Effector CD8-positive, alpha-beta T cell (primary cell): ENCODE measurements around the gene NKAIN2.
"Not testable (repeated sequence)": the region's sequence is repeated elsewhere in the genome, so short reads cannot be mapped to it uniquely, and the experiment has no call there.

Experiments used
- DNase-seq: peaks from one replicate; lab custom pipeline; 2025; lab: John Stamatoyannopoulos, UW

NKAIN2 gene

GRCh38 chr6:124684621-124685020, 881.0 kb downstream of the NKAIN2 start:
- no peak for DNase-seq

GRCh38 chr6:124688369-124688768, 884.7 kb downstream of the NKAIN2 start:
- no peak for DNase-seq

GRCh38 chr6:124694139-124694705, 890.6 kb downstream of the NKAIN2 start:
- DNase-seq = no peak

GRCh38 chr6:124699038-124699437, 895.4 kb downstream of the NKAIN2 start:
- no peak for DNase-seq

- DNase-seq = no peak
Observed at GRCh38 chr6:124703541-124703940, 899.9 kb downstream of the NKAIN2 start.

GRCh38 chr6:124712532-124712931, 908.9 kb downstream of the NKAIN2 start:
- not testable (repeated sequence) for DNase-seq

GRCh38 chr6:124714728-124715127, 911.1 kb downstream of the NKAIN2 start:
- DNase-seq = no peak

GRCh38 chr6:124719913-124720312, 916.2 kb downstream of the NKAIN2 start:
- DNase-seq = no peak

GRCh38 chr6:124721331-124721730, 917.7 kb downstream of the NKAIN2 start:
- DNase-seq = no peak

GRCh38 chr6:124722141-124722878, 918.6 kb downstream of the NKAIN2 start:
- DNase-seq = no peak

- DNase-seq = no peak
Observed at GRCh38 chr6:124723671-124724070, 920.0 kb downstream of the NKAIN2 start.

- DNase-seq = not testable (repeated sequence)
Observed at GRCh38 chr6:124737804-124738203, 934.1 kb downstream of the NKAIN2 start.

- no peak for DNase-seq
Observed at GRCh38 chr6:124738482-124738881, 934.8 kb downstream of the NKAIN2 start.

GRCh38 chr6:124741341-124741740, 937.7 kb downstream of the NKAIN2 start:
- no peak for DNase-seq

- DNase-seq = no peak
Observed at GRCh38 chr6:124742971-124743370, 939.3 kb downstream of the NKAIN2 start.

- no peak for DNase-seq
Observed at GRCh38 chr6:124743420-124743819, 939.8 kb downstream of the NKAIN2 start.

- no peak for DNase-seq
Observed at GRCh38 chr6:124747349-124747748, 943.7 kb downstream of the NKAIN2 start.

- DNase-seq = no peak
Observed at GRCh38 chr6:124748778-124749177, 945.1 kb downstream of the NKAIN2 start.

GRCh38 chr6:124753001-124753400, 949.3 kb downstream of the NKAIN2 start:
- DNase-seq = no peak

- DNase-seq = no peak
Observed at GRCh38 chr6:124753562-124754105, 950.0 kb downstream of the NKAIN2 start.

GRCh38 chr6:124755321-124755720, 951.7 kb downstream of the NKAIN2 start:
- no peak for DNase-seq

GRCh38 chr6:124757560-124757959, 953.9 kb downstream of the NKAIN2 start:
- DNase-seq = no peak

GRCh38 chr6:124758663-124759062, 955.0 kb downstream of the NKAIN2 start:
- no peak for DNase-seq
